Retina (tissue), 1 donor: ENCODE measurements around the gene TXK.

Experiments
- DNase-seq: peaks from one replicate; pipeline ENCODE4 v3.0.0-alpha.2; 2016

The TXK gene

GRCh38 chr4:48133669-48134068 is 381 bp downstream of the TXK start:
- no peak for DNase-seq

- no peak for DNase-seq
Measured at GRCh38 chr4:48131736-48132135, 2.3 kb downstream of the TXK start.

GRCh38 chr4:48130100-48130499 is 4.0 kb downstream of the TXK start:
- DNase-seq: no peak

DNA sequence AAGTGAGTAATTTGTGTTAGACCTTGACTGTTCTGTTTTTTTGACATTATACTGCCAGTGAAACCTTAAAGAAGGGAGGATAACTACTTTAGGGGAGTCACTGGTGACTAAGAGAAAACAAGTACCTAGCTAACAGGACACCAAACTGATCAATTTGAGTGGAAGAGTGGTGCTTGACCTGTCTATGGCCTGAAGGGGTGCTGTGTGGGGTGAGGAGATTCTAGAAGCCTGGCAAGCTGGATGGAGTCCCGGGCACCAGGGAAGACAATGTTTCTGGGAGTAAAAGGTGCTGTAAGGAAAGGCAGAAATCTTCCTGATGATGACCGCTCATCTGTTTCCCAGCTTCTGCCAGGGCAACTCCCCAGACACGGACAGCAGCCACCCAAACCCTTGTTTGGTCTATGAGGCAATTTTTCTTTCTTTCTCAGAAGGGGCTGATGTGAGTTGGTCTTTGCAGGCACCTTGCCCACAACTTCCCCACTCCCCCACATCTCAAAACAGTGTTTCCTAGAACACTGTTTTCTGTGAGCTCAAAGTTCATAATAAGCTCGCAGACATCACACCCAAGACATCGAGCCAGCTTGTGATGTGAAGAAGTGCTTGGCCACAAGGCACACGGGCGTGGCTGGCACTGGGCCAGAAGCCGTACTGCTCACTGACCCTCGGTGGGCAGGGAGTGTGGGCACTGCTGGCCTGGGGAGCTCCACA is 4.6 kb downstream of the TXK start:
- DNase-seq: no peak

DNA sequence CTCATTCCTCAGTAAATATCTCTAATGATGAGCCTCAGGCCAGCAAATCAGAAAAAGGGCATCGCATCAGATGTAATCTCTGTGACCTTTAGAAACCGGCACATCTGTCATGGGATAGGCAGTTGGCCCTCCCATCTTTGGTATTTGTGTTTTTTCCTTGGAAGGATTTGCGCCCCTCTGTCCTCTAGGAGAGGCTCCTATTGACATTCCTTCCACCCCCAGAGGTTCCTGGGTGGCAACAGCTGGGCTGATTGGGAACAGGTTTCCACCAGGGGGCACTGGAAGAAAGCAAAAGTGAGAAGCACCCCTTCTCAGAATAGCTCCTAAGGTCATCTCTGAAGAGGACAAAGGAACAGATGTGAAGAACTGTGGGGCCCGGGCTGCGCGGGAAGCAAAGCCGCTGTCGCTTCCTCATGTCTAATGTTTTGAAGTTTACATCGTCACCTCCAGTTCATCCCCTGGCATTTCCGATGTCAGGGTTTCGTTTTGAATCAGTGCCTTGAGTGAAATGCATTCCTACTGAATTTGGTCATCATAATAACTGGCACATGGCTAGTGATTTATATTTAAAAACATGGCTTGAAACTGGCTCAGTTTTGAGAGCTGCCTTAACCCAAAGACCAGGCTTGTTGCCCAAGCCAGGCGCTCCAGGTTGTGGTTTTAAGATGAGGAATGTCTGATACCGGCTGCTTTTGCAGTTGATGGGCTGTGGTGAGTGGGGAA is 6.2 kb downstream of the TXK start:
- DNase-seq: peak; percentile 55

DNA sequence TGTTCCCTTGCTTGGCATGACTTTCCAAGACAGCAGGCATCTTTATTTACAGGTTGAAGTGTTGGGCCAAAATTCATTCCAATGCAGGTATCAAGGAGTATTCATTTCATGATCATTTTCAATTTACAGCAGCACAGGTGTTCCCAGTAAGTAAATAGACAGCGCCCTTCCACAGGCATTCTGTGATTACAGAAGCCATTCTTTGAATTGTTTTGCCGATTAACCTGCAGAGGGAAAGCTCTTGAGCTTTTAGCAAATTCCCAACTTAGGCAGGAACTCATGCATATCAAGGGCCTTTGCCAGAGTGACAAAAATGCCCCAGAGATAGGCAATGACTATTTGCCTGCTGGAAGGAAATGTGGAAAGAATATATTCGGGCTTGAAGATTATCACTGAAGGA is 6.8 kb downstream of the TXK start:
- DNase-seq: no peak

DNA sequence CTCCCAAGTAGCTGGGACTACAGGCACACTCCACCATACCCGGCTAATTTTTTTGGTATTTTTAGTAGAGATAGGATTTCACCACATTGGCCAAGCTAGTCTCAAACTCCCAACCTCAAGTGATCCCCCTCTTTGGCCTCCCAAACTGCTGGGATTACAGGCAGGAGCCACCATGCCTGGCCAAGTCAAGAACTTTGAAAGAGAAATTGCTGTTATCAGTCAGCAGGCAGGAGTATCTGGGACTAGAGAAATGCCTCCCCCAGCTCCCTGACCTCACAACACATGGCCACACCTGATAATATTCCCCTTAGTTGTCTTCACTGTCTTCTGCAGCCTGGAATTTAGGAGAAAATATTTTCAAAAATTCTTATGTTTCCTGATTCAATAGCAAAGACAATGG is 7.4 kb downstream of the TXK start:
- no peak for DNase-seq

- no peak for DNase-seq
Measured at GRCh38 chr4:48124870-48125269, 9.2 kb downstream of the TXK start.

DNA sequence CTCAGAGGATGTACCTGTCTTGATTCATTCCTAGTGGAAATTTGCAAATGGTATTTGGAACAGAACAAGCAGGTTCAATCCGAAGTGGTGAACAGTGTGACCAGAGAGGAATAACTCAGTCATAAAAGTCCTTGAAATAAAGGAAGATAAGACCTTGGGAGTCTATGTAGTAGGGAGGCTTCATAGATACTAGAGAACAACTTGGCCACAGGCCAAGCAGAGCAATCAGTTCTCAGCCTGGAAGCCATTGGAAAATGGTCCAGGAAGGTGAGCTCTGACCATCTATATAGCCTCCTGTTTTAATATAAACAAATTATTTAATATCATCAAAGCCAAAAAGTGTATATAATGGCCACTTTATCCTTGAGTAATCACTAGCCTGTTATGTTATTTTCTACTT is 11.3 kb downstream of the TXK start:
- no peak for DNase-seq

DNA sequence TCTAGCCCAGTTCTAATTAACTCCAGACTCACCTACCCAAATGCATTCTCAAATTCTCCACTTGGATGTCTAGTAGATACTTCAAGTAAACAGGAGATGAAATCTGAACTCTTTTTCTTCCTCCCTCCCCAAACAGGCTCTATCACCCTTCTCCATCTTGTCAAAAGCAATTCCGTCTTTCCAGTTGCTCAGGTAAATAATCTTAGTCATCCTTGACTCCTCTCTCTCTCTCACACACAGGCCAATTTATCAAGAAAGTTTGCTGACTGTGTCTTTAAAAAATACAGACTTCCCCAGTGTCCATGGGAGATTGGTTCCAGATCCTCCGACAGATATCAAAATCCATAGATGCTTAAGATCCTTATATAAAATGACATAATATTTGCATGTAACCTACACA is 12.9 kb downstream of the TXK start:
- no peak for DNase-seq

- DNase-seq: no peak
Measured at GRCh38 chr4:48120132-48120531, 13.9 kb downstream of the TXK start.

DNA sequence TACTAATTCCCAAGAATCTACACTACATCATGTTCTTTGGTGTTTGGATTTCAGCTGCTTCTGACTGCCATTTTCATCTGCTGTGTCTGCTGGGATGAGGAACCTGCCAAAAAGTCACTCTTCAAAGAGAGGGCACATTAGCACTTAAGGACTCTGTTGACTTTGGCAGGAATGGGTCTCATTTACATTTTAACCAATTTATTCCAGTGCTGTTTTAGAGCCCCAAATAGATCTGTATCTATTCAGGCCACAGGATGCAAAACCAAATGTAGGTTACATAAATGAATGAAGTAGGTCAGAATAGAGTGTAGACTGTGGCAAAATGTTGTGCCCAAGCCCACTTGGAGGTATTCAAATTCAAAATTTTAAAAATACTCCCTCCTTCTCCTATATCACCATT is 14.4 kb downstream of the TXK start:
- no peak for DNase-seq

DNA sequence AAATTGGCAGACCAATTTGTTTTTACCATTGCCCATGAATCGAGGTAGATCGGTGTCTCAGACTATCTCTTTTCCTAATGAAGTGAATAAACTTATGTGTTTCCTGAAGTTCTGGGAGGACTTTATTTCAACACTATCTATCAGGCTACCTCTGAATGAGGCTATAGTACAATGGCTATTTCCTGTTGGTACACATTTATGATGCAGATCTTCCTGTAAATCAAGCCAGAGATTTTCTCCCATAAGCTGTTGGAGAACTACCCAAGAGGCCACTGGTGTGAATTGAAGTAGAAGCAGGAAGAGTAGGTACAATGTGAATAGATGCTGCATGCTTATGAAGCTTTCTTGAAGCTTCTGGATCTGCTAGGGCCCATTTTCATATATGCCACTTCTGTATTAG is 16.0 kb downstream of the TXK start:
- no peak for DNase-seq

- DNase-seq: no peak
Measured at GRCh38 chr4:48116582-48116981, 17.5 kb downstream of the TXK start.

GRCh38 chr4:48114412-48114811 is 19.6 kb downstream of the TXK start:
- DNase-seq: no peak

DNA sequence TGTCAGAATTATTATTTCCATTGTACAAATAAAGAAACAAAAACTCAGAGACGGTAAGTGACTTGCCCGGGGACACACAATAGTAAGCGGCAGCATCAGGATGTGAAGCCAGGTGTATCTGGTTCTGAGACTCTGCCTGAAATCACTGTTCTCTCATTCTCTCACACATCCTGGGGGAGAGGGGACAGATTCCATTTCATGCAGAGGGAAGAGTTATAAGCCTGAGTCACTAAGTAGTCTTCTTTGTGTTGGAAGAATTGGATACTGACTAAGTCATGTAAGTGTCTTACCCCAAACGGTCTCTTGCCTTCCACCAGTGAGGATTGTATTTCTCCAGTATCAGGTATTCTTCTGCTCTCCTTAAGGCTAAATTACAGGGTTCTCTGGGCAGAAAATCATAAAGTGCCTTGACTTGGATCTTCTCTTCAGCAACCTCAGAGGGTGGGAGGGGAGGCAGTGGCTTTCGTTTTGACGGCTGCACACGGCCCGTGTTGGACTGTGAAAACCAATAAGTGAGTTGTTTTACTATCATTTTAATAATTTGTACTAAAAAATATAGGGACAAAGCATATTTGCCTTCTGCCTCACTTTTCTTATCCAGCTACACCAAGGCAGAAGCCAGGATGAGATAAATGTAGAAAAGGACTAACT is 21.9 kb downstream of the TXK start:
- no peak for DNase-seq

DNA sequence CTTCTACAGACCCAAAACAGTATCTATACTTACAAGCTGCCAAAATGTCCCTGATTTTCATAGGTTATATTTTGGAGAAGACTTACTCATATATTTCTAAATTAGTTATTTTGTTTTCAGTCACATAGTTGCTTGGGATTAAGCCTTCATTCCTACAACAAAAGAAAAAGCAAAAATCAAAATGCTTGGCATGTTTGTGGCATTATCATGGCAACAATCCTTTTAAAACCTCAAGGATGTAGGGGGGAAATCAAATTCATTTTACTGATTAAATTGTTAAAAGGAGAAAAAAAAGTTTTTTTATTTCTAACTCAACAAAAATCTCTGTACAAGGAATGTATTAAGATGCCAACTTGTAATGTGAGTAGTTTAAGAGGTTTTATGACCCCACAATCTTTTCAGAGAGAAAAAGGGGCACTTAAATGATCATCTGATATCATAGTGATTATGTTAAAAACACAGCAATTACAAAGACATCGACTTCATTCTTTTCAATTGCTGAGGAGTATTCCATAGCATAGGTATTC is 23.5 kb downstream of the TXK start:
- no peak for DNase-seq

- no peak for DNase-seq
Measured at GRCh38 chr4:48109413-48110263, 24.4 kb downstream of the TXK start.

GRCh38 chr4:48108309-48109073 is 25.6 kb downstream of the TXK start:
- DNase-seq: no peak

DNA sequence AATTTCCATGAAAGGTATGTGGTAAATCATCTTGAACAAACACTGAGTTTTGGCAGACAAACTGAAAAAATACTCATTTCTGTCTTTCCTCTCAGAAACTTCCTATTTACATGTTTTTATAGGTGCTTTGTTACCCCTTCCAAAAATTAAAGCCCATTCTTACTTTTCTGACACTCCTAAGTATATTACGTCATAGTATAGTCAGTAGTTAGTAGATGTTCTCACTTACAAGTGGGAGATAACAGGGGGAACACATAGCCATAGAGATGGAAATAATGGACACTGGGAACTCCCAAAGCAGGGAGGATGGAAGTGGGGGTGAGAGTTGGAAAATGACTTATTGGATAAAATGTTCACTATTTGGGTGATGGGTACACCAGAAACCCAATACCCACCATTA is 28.8 kb downstream of the TXK start:
- DNase-seq: no peak

DNA sequence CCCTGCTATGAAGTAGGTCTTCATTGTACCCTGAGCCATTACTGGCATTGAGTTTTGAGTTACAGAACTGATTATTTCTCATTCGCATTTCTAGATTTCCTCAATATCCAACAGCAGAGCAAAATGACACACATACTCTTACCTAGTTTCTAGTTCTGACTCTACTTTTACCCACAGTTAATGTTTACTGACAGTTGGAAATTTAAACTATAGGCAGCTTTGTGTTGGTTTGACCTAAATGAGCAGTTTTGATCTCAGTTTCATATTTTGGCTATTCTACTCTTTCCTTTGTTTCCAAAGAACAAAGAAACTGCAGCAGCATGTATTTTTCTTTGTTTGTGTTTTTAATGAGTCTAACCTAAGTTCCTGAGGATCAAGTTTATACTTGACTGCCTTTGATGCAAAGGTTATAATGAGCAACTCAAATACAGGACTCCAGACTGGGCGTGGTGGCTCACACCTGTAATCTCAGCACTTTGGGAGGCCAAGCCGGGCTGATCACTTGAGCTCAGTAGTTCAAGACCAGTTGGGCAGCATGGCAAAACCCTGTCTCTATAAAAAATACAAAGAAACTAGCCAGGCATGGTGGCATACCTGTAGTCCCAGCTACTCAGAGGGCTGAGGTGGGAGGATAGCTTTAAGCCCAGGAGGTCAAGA is 30.4 kb downstream of the TXK start:
- no peak for DNase-seq

- DNase-seq: no peak
Measured at GRCh38 chr4:48102303-48102702, 31.7 kb downstream of the TXK start.
